IPS-18c (cell line): ENCODE results near the gene PHAF1.

ENCODE experiments used
- H3K4me3 ChIP-seq: 2 replicates; pipeline ENCODE4 v1.7.0; 2013; ENCODE audit warnings: low read depth, mild to moderate bottlenecking, low read length, moderate library complexity; ENCODE audit not compliant: insufficient read depth
- H3K9me3 ChIP-seq: one replicate; pipeline ENCODE4 v1.6.1; 2013; ENCODE audit warnings: mild to moderate bottlenecking, low read length, moderate library complexity; ENCODE audit not compliant: control insufficient read depth, insufficient read depth

PHAF1 gene

GRCh38 chr16:67194260-67194659 is 84.5 kb downstream of the PHAF1 start:
- Histone ChIP-seq H3K9me3 (no peaks in the 10 kb centered on the region), H3K4me3 (no peak overlapping the region)

DNA sequence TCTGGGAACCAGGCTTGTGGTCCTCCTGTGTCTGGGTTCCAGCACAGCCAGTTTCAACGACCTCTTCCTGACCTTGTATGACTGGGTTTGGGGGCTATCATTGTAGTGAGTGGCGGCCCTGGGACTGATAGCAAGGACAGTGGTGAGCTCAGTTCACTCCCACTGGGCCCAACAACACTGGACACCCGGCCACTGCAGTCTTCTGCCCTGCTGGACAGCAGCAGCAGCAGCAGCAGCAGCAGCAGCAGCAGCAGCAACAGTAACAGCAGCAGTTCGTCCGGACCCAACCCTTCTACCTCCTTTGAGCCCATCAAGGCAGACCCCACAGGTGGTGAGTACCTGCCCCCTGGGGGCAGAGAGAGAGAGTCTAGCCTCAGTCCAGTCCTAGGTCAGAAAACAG is 85.9 kb downstream of the PHAF1 start:
- Histone ChIP-seq H3K9me3 (no peaks in the 10 kb centered on the region), H3K4me3 (no peak overlapping the region)

DNA sequence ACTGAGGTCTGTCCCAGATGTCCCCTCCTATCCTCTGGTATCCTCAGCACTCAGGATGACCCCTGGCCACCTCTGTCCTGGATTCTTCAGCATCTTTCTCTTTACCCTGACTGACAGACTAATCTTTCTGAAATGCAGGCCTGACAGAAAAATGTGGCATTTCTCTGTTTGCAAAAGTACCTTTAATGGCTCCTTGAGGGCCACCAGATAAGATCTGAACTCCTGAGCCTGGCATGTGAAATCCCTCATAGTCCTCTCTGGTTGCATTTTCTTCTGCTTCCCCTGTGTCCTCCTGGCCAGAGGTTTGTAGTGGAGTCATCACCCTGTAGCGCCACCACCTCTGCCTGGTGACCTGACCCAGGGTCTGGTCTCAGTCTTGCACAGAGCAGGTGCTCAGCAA is 87.1 kb downstream of the PHAF1 start:
- Histone ChIP-seq H3K9me3 (peaks cover 2% of the 10 kb centered on the region), H3K4me3 (no peak overlapping the region)

DNA sequence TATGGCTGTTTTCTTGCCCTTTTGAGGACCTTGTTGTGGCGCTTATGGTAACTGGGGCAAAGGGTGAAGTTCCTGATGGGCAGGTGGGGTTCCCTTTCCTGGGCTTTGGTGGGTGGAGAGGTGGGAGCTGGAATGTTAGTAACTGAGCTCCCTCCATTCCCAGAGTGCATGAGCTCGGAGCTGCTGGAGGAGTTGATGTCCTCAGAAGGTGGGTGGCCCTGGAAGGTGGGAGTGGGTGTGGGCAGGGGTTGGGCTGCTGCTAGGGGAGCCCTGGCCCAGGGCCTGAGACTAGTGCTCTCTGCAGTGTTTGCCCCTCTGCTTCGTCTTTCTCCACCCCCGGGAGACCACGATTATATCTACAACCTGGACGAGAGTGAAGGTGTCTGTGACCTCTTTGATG is 88.0 kb downstream of the PHAF1 start:
- Histone ChIP-seq H3K4me3 (no peak overlapping the region), H3K9me3 (peaks cover 2% of the 10 kb centered on the region)
